ENCODE results near the gene JPH2. TPM values are rescaled to one million over a fixed set of nuclear protein-coding genes. Genes with fewer than 3 reads are reported as not detected.

JPH2 gene
- total RNA-seq, 1 experiment from 2014 or later = 0.17 TPM

DNA sequence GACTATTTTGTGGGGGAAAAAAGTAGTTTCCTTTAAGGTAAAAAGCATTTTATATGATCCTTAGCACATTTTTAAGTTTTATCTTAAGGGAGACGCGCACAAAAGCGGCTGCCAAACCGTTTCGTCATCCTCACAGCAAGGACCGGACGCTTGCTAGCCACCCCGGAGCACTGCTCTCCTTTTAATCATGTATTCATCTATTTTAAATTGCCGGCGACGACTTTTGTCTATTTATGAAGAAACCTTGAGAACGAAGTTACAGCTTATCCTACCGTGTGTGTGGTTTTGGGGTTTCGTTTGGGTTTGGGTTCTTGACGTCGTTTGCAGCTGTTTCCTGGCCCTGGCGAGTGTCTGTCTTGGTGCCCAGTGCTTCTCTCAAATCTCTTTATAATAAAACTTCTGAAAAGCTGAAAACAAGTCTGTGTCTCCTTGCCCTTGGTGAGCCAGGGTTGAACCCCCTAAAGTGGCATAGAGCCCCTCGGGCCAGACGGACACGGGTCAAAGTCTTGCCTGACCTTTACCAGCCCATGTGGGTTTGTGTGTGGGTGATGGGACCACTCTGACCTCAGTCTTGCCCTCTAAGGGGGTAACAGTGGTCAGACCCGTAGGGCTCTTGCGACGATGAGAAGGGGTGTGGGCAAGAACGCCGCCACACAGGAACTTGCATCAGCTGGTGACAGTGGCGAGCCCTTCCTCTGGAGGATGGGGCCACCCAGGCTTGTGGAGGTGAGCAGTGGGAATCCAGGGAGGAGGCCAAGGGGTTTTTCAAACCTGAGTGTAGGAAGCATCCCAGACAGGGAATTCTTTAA is 117.6 kb downstream of the JPH2 start:
- no peak overlapping the region for H3K4me3 ChIP-seq (replicated peaks in 1 of 2; ENCODE audit: low read depth in 1 of 2, low read length in 2 of 2)
- POLR2A ChIA-PET = no interaction called here
- TSS peak; percentile 80 for BruUV-seq (replicated peaks)
- no peak overlapping the region for H3K9ac ChIP-seq (ENCODE audit: low read length)
- CTCF ChIA-PET = no interaction called here
- H3K36me3 ChIP-seq (ENCODE audit: control insufficient read depth in 1 of 2, insufficient read depth in 2 of 2, low read length in 2 of 2) = no peaks in the 10 kb centered on the region
- DNase-seq (ENCODE audit: low read depth, low spot score) (no peak), ATAC-seq (no peak)
- RAD21 ChIA-PET (ENCODE audit: low non-redundant PET in 1 of 2, low total read pairs in 2 of 2, uncharacterized antibody in 2 of 2, unreplicated experiment in 2 of 2) = no interaction called here
- H3K9me3 ChIP-seq (ENCODE audit: control insufficient read depth in 1 of 2, insufficient read depth in 1 of 2, low read depth in 1 of 2, low read length in 2 of 2) = no peaks in the 10 kb centered on the region
- no peaks in the 10 kb centered on the region for H3K27me3 ChIP-seq (ENCODE audit: insufficient read depth, low read length)
- intact Hi-C loops (cut with micrococcal nuclease) = no loop called here
- H2AFZ ChIP-seq (ENCODE audit: low read depth, low read length, poor library complexity, severe bottlenecking) = no peak overlapping the region
- H3K4me1 ChIP-seq (ENCODE audit: control insufficient read depth in 1 of 2, insufficient read depth in 2 of 2, low read length in 2 of 2) = peaks cover 0 to 8% of the 10 kb centered on the region in 2 experiments; a peak in 2 of 4 replicates
- TF ChIP-seq EZH2phosphoT487 (IDR thresholded peaks at IDR 0.05; ENCODE audit: borderline replicate concordance) (no peak), TCF7L2 (IDR thresholded peaks at IDR 0.05; ENCODE audit: borderline replicate concordance, extremely low read depth, insufficient read depth, insufficient read length) (no peak), FOSL1 (IDR thresholded peaks at IDR 0.05; ENCODE audit: low read depth) (no peak), EGR1 (IDR thresholded peaks at IDR 0.05; ENCODE audit: low read depth) (no peak), ZNF274 (IDR thresholded peaks at IDR 0.05; ENCODE audit: low read depth, low read length) (no peak), SP1 (IDR thresholded peaks at IDR 0.05; ENCODE audit: low read depth) (no peak), JUND (IDR thresholded peaks at IDR 0.05) (no peak), SRF (IDR thresholded peaks at IDR 0.05; ENCODE audit: low read depth) (no peak), POLR2A (IDR thresholded peaks at IDR 0.05; ENCODE audit: borderline replicate concordance, extremely low read depth, insufficient read depth, insufficient read length) (no peak), CEBPB (IDR thresholded peaks at IDR 0.05; ENCODE audit: low read depth) (no peak), SIN3A (IDR thresholded peaks at IDR 0.05; ENCODE audit: low read depth) (no peak), ELF1 (IDR thresholded peaks at IDR 0.05; ENCODE audit: borderline replicate concordance, low read depth) (no peak), RAD21 (IDR thresholded peaks at IDR 0.05; ENCODE audit: low read depth) (no peak)
- TF ChIP-seq, protein P1, sequence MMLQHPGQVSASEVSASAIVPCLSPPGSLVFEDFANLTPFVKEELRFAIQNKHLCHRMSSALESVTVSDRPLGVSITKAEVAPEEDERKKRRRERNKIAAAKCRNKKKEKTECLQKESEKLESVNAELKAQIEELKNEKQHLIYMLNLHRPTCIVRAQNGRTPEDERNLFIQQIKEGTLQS (IDR thresholded peaks at IDR 0.05) = no peak
- TF ChIP-seq, protein P2, sequence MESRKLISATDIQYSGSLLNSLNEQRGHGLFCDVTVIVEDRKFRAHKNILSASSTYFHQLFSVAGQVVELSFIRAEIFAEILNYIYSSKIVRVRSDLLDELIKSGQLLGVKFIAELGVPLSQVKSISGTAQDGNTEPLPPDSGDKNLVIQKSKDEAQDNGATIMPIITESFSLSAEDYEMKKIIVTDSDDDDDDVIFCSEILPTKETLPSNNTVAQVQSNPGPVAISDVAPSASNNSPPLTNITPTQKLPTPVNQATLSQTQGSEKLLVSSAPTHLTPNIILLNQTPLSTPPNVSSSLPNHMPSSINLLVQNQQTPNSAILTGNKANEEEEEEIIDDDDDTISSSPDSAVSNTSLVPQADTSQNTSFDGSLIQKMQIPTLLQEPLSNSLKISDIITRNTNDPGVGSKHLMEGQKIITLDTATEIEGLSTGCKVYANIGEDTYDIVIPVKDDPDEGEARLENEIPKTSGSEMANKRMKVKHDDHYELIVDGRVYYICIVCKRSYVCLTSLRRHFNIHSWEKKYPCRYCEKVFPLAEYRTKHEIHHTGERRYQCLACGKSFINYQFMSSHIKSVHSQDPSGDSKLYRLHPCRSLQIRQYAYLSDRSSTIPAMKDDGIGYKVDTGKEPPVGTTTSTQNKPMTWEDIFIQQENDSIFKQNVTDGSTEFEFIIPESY (IDR thresholded peaks at IDR 0.05; ENCODE audit: extremely low read depth, insufficient replicate concordance, low read length) = no peak
- TF ChIP-seq, protein P3, sequence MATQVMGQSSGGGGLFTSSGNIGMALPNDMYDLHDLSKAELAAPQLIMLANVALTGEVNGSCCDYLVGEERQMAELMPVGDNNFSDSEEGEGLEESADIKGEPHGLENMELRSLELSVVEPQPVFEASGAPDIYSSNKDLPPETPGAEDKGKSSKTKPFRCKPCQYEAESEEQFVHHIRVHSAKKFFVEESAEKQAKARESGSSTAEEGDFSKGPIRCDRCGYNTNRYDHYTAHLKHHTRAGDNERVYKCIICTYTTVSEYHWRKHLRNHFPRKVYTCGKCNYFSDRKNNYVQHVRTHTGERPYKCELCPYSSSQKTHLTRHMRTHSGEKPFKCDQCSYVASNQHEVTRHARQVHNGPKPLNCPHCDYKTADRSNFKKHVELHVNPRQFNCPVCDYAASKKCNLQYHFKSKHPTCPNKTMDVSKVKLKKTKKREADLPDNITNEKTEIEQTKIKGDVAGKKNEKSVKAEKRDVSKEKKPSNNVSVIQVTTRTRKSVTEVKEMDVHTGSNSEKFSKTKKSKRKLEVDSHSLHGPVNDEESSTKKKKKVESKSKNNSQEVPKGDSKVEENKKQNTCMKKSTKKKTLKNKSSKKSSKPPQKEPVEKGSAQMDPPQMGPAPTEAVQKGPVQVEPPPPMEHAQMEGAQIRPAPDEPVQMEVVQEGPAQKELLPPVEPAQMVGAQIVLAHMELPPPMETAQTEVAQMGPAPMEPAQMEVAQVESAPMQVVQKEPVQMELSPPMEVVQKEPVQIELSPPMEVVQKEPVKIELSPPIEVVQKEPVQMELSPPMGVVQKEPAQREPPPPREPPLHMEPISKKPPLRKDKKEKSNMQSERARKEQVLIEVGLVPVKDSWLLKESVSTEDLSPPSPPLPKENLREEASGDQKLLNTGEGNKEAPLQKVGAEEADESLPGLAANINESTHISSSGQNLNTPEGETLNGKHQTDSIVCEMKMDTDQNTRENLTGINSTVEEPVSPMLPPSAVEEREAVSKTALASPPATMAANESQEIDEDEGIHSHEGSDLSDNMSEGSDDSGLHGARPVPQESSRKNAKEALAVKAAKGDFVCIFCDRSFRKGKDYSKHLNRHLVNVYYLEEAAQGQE (IDR thresholded peaks at IDR 0.05; ENCODE audit: low read depth) = no peak
- TF ChIP-seq, protein P4, sequence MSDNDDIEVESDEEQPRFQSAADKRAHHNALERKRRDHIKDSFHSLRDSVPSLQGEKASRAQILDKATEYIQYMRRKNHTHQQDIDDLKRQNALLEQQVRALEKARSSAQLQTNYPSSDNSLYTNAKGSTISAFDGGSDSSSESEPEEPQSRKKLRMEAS (IDR thresholded peaks at IDR 0.05) = no peak
- no peaks in the 10 kb centered on the region for H4K20me1 ChIP-seq (ENCODE audit: insufficient read depth)
- no peak overlapping the region for H3K27ac ChIP-seq (ENCODE audit: low read depth, low read length)
- H3K79me2 ChIP-seq (ENCODE audit: insufficient read depth, low read length) = no peaks in the 10 kb centered on the region
- no peaks in the 10 kb centered on the region for H3K9me2 ChIP-seq (ENCODE audit: insufficient read depth)
- H3K4me2 ChIP-seq (ENCODE audit: low read length) = no peak overlapping the region
